NCI-H187 (cell line): ENCODE results near the gene SCD5.

Source experiments
- DNase-seq, 2 experiments: peaks; one replicate each; lab custom pipeline; 2025; lab: John Stamatoyannopoulos, UW

The SCD5 gene

DNA sequence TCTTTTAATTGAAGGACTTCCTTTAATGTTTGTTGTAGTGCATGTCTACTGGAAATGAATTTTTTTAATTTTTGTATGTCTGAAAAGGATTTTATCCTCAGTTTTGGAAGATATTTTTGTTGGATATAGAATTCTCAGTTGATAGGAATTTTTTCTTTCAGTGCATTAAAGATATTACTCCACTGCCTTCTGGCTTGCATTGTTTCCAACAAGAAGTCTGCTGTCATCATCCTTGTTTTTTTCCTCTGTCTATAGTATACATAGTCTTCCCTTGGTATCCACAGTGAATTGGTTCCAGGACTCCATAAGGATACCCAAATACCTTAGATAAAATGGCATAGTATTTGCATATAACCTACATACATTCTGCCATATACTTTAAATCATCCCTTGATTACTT is 33.5 kb downstream of the SCD5 start:
- no peak for DNase-seq

DNA sequence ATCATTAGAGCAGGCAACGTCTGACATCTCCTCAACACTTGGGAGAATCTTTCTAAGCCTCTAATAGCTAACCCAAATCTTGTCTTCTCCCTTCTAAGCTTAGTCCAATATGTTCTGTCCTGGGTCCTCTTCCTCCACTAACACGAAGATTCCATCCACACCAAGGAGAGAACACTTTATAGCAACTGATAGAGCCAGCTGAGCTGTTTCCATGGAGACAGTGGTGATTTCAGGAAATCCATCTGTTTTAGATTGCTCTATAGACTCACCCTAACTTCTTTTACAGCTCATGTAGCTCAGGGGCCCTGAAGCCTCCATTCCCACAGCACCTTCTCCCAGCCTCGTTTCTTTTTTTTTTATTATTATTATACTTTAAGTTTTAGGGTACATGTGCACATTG is 37.4 kb downstream of the SCD5 start:
- no peak for DNase-seq

DNA sequence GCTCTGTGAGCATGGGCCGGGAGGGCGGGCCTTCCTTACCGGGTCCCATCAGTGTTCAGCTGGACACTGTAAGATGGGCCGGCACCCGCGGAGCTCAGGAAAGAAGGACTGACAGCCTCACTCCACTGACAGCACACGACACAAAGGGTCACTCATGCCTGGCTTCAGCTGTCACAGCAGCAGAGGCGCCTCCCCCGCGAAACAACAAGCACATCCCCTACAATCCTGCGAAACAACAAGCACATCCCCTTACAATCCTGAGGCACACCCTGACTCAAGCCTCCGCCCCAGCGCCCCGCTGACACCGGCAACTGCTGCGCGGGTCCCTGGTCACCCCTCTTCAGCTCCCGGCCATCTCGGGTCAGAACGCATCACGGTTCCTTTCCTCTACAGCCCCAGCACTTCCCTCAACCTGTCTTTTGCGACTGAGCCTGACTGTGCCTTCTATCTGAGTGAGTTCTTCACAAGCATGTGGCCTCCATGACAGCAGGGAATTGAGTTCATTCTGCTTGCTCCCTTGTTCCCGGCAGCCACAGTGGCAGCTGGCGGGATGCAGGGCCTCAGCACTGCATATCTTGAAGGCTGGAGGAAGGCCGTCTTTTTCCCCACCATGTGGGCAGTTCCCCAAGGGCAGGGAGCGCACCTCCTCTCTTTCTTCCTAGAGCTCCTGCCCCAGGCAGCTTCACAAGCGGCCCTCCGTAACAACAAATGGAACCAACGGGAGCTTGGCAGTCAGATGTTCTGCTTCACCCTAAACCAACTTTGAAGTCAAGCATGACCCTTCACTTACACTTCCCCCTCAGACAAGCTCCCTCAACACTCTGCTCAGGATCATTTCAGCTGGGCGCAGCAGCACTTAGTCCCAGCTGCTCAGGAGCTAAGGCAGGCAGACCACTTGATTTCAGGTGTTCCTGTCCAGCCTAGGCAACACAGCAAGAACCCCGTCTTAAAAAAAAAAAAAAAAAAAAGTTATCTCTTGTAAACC is 39.6 kb downstream of the SCD5 start:
- DNase-seq = peak; percentile 16 to 66

DNA sequence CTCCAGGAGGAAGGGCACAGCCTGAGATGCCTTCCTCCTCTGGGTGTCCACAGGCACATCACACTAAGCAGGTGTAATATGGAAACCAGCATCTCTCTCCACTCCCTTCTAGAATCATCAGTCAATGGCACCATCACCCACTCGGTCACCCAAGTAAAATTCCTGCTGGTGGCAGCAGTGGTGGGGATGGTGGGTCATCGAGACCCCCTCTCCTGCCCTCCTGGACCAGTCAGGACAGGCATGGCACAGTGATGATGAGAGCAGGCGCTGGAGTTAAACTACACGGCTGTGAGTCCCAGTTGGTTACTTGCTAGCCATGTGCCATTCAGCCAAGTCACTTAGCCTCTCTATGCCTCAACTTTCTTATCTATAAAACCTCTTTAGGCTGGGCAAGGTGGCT is 42.5 kb downstream of the SCD5 start:
- no peak for DNase-seq

DNA sequence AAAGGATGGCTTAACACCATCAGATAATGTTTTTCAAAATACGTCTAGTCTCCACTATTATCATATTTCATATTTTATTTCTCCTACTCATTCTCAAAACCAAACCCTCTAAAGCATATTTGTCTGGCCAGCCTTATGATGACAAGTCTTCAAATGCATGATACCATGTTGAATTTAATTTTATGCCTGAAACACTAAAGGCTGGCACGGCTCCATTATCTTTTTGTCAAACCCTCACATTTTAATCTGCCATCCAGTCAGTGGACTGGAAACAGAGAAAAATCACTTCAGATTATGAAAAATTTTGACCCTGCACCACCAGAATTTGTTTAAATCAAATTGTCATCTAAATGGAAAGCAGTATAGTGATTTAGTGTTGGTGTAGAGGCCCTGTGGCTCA is 42.9 kb downstream of the SCD5 start:
- no peak for DNase-seq

DNA sequence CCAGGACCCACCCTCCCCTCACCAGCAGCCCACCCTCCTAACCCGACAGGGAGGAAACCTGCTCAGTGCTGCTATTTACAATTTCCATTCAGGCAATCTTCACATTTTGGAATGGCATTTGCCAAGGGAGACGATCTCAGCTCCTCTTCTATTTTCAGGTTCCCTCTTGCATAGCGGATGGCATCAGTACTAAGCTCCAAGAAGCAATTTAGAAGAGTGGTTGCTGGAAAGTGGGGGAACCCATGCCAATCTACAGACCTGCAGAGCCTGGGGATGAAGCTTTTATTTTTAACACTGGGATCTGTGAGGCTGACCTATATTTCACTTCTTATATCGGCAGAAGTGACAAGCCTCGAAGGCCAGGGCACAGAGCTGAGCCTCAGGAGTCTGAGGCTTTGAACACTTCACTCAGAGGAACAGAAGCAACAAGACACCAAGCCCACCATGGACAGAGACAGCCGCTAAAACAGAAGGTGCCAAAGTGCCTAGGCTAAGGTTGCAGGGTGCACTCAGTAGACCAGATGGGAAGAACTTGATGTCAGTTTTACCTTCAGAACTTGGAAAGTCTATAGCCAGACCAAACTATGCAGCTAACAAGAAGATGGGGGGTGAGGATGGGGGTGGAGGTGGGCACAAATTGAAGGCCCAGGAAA is 44.0 kb downstream of the SCD5 start:
- no peak for DNase-seq

DNA sequence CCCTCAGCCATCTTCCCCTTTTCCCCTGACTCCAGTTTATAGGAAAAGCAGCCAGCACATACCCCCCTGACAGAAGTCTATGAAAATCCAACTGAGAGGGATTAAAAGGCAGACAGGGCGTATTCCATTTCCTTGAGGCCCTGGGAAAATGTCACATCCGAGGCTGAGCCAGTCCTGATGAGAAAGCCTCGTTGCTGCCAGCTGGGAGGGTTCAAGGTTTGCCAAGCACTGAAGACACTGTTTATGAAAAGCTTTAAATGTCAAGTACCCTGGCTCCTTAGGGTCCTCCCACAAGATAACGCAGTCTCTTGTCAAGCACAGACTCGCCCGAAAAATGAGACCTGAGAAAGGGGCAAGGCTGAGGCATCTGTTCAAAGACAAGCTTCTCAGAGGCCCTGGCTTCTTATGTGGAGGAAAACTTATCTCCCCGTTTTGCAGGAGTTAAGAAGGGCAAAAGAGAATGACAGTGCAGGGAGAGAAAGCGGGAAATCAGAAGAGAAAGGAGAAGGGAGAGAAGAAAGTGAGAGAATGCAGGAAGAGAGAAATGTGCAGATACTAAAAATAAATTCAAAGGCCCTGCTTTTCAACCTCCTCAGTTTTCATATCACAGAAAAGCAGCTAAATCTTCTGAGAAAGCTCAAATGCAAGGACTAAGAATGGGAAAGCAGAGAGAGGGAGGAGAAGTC is 44.7 kb downstream of the SCD5 start:
- peak; percentile 29 to 34 for DNase-seq

DNA sequence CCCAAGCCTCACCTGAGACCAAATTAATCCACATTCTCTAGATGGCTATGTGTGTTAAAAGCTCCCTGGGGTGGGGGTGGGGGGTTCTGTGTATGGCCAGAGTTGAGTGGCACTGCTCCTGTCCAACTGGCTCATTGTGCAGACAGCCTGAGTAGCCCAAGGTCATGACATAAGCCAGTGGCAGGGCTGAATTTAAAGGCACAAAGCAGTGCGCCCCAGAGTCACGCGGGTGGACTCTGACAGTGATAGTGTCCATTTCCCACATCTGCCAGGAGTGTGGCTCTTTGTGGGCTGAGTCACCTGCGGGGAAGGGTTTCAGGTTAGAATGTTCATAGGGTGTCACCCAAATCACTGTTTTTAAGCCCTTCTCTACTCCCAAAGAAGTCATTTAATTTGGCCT is 45.4 kb downstream of the SCD5 start:
- no peak for DNase-seq

DNA sequence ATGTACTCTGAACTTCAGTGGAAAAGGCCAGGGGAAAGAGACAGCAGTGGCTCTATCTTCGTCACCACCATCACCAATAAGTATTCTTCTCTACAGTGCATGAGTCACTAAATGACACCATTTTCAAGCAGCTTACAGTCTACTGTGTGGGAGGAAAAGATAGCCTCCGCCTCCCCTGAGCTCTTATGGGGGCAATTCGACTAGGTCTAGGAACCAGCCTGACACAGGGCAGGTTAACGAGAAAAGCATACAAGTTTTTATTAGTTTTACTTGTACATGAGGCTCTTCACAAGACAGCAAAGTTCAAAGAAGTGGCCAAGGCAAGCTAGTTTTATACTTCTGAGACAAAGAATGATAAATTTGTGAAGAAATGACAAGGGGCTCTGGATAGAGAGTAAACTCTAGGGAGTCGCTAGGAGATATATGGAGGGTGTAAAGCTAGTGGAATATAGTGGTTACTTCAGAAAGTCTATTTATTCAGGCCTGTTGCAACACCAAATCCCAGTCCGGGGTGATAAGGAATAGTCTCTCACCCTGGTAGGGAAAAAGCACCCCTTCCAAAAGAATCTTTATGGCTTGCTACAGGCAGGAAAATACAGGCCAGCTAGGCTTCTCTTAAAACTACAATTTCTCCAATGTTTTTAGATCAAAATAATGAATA is 49.7 kb downstream of the SCD5 start:
- DNase-seq = no peak

DNA sequence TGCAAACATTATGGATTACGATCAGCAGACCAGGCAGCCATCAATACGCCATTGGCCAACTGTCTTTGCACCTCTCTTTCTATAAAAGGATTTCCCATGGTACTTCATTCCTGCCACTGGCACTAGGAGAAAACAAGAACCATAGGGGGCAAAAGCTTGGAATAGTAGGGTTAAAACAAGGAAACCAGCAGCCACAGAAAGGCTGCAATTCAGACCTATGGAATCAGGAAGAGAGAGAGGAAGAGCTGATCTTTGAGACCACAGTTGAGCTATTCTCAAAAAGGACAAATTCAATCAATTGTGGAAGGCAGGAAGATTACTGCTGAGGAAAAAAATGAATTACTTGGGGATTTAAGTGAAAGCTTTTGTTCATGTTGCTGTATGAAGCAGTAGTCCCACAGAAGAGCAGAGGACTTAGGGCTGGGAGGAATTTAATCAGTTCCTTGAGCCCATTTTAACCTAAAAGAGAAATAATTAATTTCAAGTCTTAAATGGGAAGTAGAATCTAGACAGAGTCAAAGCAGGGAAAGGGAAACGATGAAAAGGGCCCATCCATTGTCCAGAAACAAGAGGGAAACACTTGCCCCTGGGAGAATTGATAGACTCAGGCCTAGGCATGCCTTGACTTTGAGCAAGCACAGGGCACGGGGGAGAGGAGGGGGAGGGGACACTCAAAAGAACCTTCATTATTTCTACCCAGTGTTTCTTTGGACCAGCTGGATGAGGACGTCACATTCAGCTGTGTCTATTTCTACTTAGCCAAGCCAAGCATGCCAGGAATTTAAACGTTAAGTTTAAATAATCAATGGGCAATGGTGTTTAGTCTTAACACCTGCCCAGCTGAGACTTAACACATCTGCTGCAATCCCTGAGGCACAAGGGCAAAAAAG is 50.7 kb downstream of the SCD5 start:
- peak in 1 of 2 experiments; percentile 15 for DNase-seq

DNA sequence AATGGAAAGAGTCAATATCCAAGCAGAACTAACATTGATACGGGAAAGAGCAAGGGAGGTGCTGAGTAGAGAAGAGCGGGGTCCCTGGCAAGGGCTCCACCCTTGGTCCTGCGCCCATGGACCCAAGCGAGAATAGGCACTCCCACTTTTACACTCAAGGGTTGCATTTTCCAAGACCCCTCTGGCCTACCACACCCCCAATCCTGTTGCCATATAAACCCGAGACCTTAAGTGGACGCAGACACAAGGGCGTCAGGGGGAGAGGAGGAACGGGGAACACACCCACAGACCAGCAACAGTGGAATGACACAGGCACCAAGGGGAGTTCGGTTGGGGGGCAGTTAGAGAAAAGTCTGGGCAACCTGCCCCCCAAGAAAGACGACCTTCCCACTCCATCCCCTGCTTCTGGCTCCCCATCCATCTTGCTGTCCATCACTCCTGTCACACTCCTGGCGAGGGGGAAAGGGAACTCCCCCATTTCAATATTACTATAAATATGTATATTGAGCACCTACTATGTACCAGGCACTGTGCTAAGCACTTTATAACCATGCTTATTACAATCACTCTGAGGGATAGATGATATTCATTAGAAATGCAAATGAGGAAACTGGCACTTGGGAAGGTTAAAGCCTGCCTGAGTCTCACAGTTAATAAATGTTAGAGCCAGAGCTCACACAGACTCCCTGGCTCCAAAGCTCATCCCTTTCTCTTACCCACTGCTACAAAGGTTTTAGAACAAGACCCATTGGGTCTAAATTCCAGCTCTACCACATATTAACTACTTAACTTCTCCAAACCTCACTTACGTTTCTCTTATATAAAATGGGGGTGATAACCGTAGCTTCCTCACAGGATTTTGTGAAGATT is 51.7 kb downstream of the SCD5 start:
- no peak for DNase-seq

DNA sequence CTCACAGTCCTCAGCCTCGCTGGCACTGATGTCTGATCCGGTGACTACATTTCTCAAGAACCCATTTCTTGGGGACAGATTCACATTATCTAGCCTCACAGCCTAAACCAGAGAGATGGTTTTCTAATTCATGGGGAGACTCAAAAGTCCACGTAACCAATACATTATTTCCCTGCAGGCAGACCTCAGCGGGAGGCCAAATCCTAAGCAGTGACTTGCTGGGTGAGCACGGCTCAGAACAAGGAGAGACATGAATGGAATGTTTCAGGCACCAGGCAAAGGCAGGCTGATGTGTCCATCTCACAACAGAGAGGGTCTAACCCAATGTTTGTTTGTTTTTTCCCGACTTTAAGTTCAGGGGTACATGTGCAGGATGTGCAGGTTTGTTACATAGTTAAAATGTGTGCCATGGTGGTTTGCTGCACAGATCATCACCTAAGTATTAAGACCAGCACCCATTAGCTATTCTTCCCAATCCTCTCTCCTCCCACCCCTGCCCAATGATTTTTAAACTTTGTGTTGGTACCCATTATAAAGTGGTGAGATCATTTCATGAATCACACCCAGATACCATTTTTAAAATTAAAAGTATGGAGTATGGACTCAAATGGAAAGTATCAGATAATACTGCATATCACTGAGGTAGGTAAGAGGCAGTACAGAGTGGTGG is 53.3 kb downstream of the SCD5 start:
- DNase-seq = no peak

DNA sequence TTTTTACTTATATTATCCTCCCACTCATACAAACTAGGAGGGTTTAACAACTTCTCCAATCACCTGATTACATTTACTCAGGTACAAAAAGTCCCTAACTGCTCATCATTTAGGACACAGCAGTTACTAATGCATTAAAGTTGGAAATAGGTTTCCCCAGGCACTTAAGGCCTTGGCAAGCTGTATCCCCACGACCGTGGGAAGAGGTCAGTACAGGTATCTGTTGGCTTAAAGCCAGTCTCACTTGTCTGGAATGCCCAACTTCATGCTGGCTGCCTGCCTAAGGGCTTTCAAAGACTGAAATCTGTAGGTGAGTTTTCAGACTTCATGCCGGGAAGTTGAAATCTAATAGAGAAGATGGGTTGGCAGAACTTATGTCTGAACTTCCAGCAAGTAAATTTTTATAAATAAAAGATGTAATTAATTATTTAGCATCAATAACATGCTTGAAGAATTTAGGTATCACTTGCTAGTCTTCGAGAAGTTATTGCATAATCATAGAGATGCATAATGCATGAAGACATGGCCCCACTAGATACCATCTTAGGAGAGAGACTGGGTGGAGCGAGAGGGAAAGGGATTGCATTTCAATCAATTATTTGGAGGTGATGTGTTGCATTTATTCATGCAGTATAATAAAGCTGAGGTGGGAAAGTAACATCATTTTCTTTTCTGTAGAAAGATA is 54.2 kb downstream of the SCD5 start:
- no peak for DNase-seq

DNA sequence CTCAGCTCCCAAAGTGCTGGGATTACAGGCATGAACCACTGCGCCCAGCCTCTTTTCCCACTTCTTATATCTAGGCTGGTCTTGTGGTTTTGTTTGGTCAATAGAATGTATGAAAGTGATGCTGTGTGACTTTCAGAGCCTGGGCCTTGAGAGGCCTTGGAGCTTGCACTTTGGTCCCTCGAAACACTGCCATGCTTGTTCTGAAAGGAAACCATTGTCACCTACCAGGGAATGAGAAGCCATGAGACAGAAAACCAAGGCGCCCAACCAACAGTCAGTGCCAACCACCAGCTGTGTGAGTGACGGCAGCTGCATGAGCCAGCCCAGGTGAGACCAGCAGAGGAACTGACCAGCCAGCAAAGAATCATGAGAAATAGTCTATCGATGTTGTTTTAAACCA is 57.4 kb downstream of the SCD5 start:
- no peak for DNase-seq

DNA sequence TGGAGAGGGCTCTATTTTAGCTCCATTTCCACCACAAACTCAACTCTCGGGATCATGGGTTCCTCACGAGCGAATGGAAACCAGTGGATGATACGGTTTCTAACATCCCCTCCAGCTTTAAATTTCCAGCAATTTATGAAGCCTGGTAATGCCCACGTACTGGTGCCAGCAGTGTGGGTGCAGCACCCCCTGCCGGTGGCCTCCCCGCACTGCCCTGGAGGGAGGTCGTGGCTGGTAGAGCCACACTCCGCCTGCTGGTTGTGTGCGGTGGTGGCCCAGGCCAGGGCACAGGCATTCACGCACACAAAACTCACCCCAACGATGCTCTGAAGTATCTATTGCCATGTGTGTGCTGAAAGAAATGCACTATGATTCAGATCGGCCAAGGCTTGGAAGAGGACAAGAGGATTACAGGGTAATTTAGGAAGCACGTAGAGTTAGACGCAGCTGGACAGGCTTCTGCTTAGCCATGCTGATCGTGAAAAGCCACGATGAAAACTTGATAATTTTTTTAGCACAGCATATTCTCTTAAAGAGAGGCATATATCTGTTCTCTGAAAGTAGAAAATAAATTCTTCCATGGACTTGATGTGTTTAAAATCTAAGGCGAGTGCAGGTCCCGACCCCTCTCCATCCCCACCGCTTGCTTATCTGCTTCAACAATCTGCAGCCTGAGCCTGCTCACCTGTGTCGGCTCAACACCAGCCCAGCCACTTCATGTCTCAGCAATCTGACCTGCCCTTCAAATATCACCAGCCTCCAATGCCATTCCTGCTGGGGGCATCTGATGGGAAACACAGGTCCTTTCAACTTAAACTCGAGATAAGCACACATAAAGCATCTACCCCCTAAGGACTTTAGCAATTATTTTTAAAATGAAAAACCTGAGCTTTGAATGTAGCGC is 59.1 kb downstream of the SCD5 start:
- DNase-seq = peak; percentile 4 to 7

DNA sequence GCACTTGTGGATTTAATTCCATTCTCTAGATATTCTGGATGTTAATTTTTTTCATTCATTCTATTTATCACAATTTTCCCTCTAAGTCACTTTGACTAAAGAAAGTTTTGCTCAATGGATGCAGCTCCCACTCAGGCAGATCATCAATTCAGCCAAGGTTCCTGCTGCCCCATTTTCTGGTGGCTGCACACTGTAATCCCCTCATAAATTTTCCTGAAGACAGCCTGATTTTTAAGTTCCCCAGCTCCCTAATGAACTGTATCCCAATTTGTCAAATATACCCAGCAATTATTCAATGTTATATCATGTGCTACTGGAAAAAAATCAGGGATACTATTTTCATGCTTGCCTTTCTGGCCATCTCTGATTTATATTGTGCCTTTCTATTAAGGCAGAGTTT is 61.2 kb downstream of the SCD5 start:
- DNase-seq = no peak

DNA sequence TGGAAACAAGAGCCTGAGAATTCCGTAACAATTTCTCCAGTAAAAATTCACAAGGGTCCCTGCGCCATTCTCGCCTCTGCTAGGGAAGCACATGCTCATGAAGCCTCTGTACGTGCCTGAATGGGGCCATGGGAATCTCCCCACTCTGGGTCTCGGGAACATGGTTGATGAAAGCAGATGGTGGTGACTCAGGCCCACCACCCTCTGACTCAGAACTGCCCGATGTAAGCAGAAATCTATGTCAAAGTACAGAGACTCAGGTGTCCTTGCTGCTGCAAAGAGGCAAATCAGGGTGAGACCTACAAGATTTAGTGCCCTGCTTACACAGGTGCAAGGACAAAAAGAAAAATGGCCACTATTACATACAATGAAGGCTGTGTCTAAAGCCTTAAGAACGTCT is 65.0 kb downstream of the SCD5 start:
- no peak for DNase-seq

DNA sequence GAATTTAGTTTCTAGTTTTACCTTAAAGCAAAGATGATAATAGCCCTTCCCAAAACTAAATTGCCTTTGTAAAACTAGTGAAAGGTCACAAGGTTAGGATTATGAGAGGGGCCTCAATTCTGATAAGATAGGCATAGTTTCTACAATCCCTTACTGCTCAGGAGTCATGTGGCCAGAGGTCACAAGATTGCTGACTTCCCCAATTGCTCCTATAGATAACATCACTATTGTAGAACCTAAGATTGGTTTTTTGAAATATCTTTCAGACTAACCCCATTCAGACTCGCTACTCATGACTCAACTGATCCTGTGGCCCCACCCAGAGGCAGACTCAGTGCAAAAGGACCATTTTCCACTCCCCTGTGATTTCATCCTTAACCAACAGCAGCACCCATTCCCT is 70.3 kb downstream of the SCD5 start:
- DNase-seq = no peak
